NCI-H146 treated with DMSO at 0.1 percent for 48 hours (cell line): ENCODE measurements around the gene KIRREL2.
A peak's percentile ranks its signal among the peaks of the same experiment; 100 is the strongest.
"Not testable (repeated sequence)": the region's sequence is repeated elsewhere in the genome, so short reads cannot be mapped to it uniquely, and the experiment has no call there.

Experiments
- DNase-seq: peaks from one replicate; lab custom pipeline; 2025; ENCODE audit not compliant: unreplicated experiment; lab: John Stamatoyannopoulos, UW

The KIRREL2 gene

DNA sequence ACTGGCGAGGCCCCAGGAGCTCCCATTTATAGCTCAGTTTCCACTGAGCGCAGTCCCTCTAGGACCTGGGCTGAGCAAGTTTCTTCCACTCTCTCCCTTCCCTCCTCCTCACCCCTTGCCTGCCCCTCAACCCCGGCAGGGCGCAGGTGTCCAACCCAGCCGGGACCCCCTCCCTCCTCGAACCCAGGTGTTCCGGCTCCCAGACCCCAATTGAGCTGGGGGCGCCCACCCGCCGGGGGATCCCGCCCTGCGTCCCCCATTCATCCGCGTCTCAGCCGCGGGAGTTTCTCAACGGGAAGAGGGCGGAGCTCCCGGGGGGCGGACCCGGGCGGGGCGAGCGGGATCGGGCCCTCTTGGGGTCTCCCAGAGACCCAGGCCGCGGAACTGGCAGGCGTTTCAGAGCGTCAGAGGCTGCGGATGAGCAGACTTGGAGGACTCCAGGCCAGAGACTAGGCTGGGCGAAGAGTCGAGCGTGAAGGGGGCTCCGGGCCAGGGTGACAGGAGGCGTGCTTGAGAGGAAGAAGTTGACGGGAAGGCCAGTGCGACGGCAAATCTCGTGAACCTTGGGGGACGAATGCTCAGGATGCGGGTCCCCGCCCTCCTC is at the start of gene KIRREL2:
Gene KIRREL2, plus strand, starts transcription at position 366 of the 604 bp plus-strand sequence. Its CDS starts 209 bp downstream, at position 575.
- DNase-seq: no peak

- DNase-seq: no peak
These were observed 49.1 kb upstream of the KIRREL2 start for GRCh38 chr19:35807633-35808032.

- no peak for DNase-seq
These were observed 45.1 kb upstream of the KIRREL2 start for GRCh38 chr19:35811317-35812219.

- no peak for DNase-seq
These were observed 44.3 kb upstream of the KIRREL2 start, which contains the start of gene PRODH2 for GRCh38 chr19:35812220-35813042. TSS of gene PRODH2 (minus strand) at chr19:35812845. CDS start at chr19:35812805, 40 bp downstream.

- no peak for DNase-seq
These were observed 43.4 kb upstream of the KIRREL2 start for GRCh38 chr19:35813043-35813890.

GRCh38 chr19:35816262-35816661 is 40.4 kb upstream of the KIRREL2 start:
- peak; percentile 19 for DNase-seq

GRCh38 chr19:35816846-35817245 is 39.9 kb upstream of the KIRREL2 start:
- DNase-seq: no peak

DNA sequence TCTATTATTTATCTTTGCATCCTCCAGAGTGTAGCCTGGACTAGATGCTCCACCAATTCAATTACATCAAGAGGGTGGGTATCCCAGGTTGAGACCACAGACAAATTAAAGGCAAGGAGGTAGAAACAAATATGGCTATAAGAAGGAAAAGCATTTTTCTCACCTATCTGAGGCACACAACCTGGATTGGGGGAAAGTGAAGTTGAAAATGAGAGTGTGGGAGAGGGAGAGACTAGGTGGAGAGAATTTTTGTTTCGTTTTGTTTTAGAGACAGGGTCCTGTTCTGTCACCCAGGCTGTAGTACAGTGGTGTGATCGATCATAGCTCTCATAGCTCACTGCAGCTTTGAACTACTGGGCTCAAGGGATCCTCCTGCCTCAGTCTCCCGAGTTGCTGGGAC is 38.3 kb upstream of the KIRREL2 start:
- no peak for DNase-seq

- no peak for DNase-seq
These were observed 34.1 kb upstream of the KIRREL2 start for GRCh38 chr19:35822579-35822978.

GRCh38 chr19:35824150-35824549 is 32.6 kb upstream of the KIRREL2 start:
- DNase-seq: no peak

GRCh38 chr19:35828692-35829301 is 27.9 kb upstream of the KIRREL2 start:
- DNase-seq: no peak

- no peak for DNase-seq
These were observed 25.7 kb upstream of the KIRREL2 start for GRCh38 chr19:35830986-35831385.

GRCh38 chr19:35832054-35832453 is 24.7 kb upstream of the KIRREL2 start:
- no peak for DNase-seq

DNA sequence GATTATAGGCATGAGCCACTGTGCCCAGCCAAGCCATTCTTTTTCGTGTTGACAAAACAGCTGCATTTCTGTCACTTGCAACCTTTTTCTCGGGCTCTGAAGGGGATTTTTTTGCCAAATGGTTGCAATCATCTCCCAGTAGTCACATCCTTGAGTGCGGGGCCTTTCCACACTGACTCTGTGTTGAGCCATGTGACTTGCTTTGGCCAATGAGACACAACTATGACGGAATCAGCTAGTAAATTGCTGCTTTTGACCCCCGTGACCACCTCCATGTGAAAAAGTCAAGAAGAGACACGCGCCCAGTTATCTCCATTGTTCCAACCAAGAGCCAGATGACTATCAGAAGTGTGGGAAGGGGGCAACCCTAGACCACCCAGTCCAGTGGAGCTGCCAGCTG is 22.7 kb upstream of the KIRREL2 start:
- no peak for DNase-seq

GRCh38 chr19:35836096-35836495 is 20.6 kb upstream of the KIRREL2 start:
- not testable (repeated sequence) for DNase-seq

- no peak for DNase-seq
These were observed 14.6 kb upstream of the KIRREL2 start for GRCh38 chr19:35841961-35842595.

DNA sequence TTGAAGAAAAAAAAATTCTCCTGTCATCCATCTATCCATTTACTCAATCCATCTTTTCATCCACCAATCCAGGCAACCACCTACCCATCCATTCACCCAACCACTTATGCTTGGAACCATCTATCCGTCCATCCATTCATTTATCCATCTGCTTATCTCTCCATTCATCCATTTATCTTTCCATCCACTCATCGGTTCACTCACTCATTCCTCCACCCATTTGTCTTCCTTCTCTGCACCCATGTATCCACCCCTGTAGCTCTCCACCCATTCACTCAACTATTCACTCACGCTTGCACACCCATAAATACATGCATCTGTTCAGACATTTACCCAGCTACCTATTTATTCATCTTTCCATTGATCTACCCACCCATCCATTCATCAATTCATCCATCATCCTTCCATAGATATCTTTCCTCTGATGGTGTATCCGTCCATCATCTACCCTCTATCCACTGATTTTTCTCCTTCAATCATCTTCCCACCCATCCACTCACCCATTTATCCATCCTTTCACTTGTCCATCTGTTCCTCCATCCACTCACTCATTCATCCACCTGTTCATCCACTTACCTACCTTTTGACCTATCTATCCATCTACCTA is 13.9 kb upstream of the KIRREL2 start:
- DNase-seq: no peak

- DNase-seq: no peak
These were observed 12.8 kb upstream of the KIRREL2 start for GRCh38 chr19:35843676-35844481.
